Nucleus accumbens (tissue), 56 donors: ENCODE data around the gene SULT1A2.
"Not testable (repeated sequence)": the region's sequence is repeated elsewhere in the genome, so short reads cannot be mapped to it uniquely, and the experiment has no call there.

Experiments used
- DNase-seq, 56 donors: peaks; one replicate each; lab custom pipeline; 2025; lab: John Stamatoyannopoulos, UW

Gene SULT1A2

GRCh38 chr16:28609631-28610594 is 13.1 kb upstream of the SULT1A2 start, which contains the start of gene SULT1A1:
SULT1A1 (minus strand) TSS chr16:28610044; CDS start chr16:28608855, 1,189 bp downstream.
- DNase-seq, result peak in 3 of 56 donors; percentile 6 to 17 (median 8)

GRCh38 chr16:28608867-28609596 is 12.2 kb upstream of the SULT1A2 start:
- peak in 9 of 56 donors; percentile 2 to 45 (median 11) for DNase-seq

GRCh38 chr16:28608496-28608808 is 11.6 kb upstream of the SULT1A2 start:
- DNase-seq, result not testable (repeated sequence)

GRCh38 chr16:28607681-28608495 is 11.0 kb upstream of the SULT1A2 start:
- not testable (repeated sequence) for DNase-seq

GRCh38 chr16:28607116-28607623 is 10.3 kb upstream of the SULT1A2 start:
- DNase-seq, result no peak

GRCh38 chr16:28606291-28607115 is 9.7 kb upstream of the SULT1A2 start:
- no peak for DNase-seq

- DNase-seq, result no peak
These were observed 7.3 kb upstream of the SULT1A2 start for GRCh38 chr16:28604186-28604565.

GRCh38 chr16:28603381-28604185 is 6.7 kb upstream of the SULT1A2 start:
- no peak for DNase-seq

GRCh38 chr16:28602529-28602928 is 5.7 kb upstream of the SULT1A2 start:
- no peak for DNase-seq

- not testable (repeated sequence) for DNase-seq
These were observed 5.2 kb upstream of the SULT1A2 start for GRCh38 chr16:28602062-28602461.

GRCh38 chr16:28601589-28601988 is 4.7 kb upstream of the SULT1A2 start:
- not testable (repeated sequence) for DNase-seq

- not testable (repeated sequence) for DNase-seq
These were observed 4.1 kb upstream of the SULT1A2 start for GRCh38 chr16:28600965-28601364.

- not testable (repeated sequence) for DNase-seq
These were observed 2.8 kb upstream of the SULT1A2 start for GRCh38 chr16:28599377-28600285.

GRCh38 chr16:28597692-28598261 is 927 bp upstream of the SULT1A2 start:
- no peak for DNase-seq

- no peak for DNase-seq
These were observed 677 bp downstream of the SULT1A2 start for GRCh38 chr16:28596115-28596630.

GRCh38 chr16:28595451-28595850 is 1.4 kb downstream of the SULT1A2 start:
- not testable (repeated sequence) for DNase-seq

GRCh38 chr16:28592979-28593553 is 3.8 kb downstream of the SULT1A2 start:
- no peak for DNase-seq
